D721Med (cell line): ENCODE data around the gene MBD3L3.

Source experiments
- DNase-seq: peaks from one replicate; pipeline ENCODE4 v3.0.0; 2011; ENCODE audit warnings: low spot score; ENCODE audit not compliant: insufficient read length
- FAIRE-seq: peaks from 2 replicates; lab custom pipeline; 2011; peaks lifted over from hg19 to GRCh38; lab: Jason Lieb, UNC
- CTCF ChIP-seq: IDR thresholded peaks from 2 replicates; pipeline ENCODE4 v1.5.1; 2012; ENCODE audit warnings: mild to moderate bottlenecking, control low read depth; ENCODE audit not compliant: insufficient read depth; ENCODE audit errors: missing control alignments

The MBD3L3 gene

DNA sequence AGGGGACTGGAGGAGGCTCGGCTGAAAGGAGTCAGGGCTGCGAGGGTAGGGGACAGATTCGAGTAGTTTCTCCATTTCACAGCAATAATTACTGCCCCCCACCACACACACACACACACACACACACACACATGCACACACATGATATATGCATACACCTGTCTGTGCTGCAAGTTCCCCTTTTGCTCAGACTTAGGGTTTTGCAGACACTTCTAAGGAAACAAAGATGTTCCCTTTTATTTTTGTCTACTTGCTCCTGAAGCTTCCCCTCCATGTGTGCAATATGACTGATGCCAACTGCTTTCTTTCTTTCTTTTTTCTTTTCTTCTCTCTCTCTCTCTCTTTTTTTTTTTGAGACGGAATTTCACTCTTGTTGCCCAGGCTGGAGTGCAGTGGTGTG, 50.6 kb downstream of the MBD3L3 start:
- TF ChIP-seq CTCF, result no peak
- DNase-seq, result no peak
- FAIRE-seq, result no peak
